ENCODE data around the gene NPFFR2.

NPFFR2 gene

DNA sequence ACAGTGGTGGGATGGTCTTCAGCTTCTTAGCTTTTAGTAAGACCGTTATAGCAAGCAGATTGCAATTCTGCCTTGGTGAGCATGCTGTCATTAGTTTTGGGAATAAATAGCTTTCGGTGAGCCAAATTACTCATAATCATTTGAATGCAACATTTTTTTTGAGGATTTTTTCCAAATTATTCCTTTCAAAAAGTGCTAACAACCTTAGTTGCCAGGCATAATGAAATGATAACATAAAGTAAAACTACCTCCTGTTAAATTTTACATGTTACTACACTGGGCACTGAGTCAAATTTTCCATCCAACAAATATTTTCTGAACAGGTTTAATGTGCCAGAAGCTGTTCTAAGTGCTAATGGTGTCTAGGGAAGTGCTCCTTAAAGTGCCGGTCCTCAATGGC is 15.8 kb upstream of the NPFFR2 start:
- ChIA-PET POLR2A (no interaction called here), CTCF (interaction anchor here (0.9 to 1.9 kb wide), 2 partner anchors 8 to 9 kb away, joined by 3 to 5 read pairs; no protein-coding TSS in a partner anchor)
- no peak for TF ChIP-seq CTCF (IDR thresholded peaks at IDR 0.05; ENCODE audit: control extremely low read depth, extremely low read depth, low read depth, missing control alignments)
- no peak for DNase-seq (ENCODE audit: extremely low spot score)

- CTCF ChIA-PET: interaction anchor here (1.0 to 1.4 kb wide), 2 partner anchors 11 to 29 kb away, joined by 3 to 4 read pairs; no protein-coding TSS in a partner anchor
- DNase-seq (ENCODE audit: extremely low spot score): no peak
- POLR2A ChIA-PET: no interaction called here
- no peak for TF ChIP-seq CTCF (IDR thresholded peaks at IDR 0.05; ENCODE audit: control extremely low read depth, extremely low read depth, low read depth, missing control alignments)
These were observed 12.1 kb upstream of the NPFFR2 start for GRCh38 chr4:72019688-72020087.

DNA sequence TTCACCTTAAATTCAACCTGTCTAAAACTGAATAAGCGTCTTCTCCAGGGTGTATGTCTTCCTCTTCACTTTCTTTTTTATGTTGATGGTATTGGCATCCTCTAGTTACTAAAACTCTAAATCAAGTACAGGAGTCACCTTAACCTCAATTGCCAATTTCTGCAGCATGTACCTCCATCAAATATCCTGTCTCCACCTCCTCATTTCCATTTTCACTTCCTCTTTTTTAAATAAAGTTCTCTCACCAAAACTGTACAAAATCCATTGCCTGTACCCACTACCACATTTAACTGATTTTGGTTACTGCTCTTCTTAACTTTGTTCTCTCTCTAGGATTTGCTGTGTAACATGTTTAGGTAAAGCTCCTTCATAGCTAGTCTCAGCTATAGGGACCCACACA is 9.2 kb upstream of the NPFFR2 start:
- CTCF ChIA-PET: interaction anchor here (1.1 to 2.8 kb wide), 4 partner anchors 12 to 37 kb away, joined by 3 to 12 read pairs (median 5); no protein-coding TSS in a partner anchor
- DNase-seq (ENCODE audit: extremely low spot score): no peak
- TF ChIP-seq CTCF (IDR thresholded peaks at IDR 0.05; ENCODE audit: control extremely low read depth, extremely low read depth, low read depth, missing control alignments): no peak
- POLR2A ChIA-PET: no interaction called here

- no peak for TF ChIP-seq CTCF (IDR thresholded peaks at IDR 0.05; ENCODE audit: control extremely low read depth, extremely low read depth, low read depth, missing control alignments)
- CTCF ChIA-PET: interaction anchor here (1.1 kb wide), 1 partner anchor 17 kb away, joined by 3 read pairs; no protein-coding TSS in a partner anchor
- POLR2A ChIA-PET: no interaction called here
- DNase-seq (ENCODE audit: extremely low spot score): no peak
These were observed 23.8 kb downstream of the NPFFR2 start for GRCh38 chr4:72055566-72055965.

GRCh38 chr4:72063726-72064125 is 31.9 kb downstream of the NPFFR2 start:
- TF ChIP-seq CTCF (IDR thresholded peaks at IDR 0.05; ENCODE audit: control extremely low read depth, extremely low read depth, low read depth, missing control alignments): no peak
- DNase-seq (ENCODE audit: extremely low spot score): no peak
- CTCF ChIA-PET: no interaction called here
- POLR2A ChIA-PET: no interaction called here

- CTCF ChIA-PET: no interaction called here
- no peak for DNase-seq (ENCODE audit: extremely low spot score)
- POLR2A ChIA-PET: no interaction called here
- no peak for TF ChIP-seq CTCF (IDR thresholded peaks at IDR 0.05; ENCODE audit: control extremely low read depth, extremely low read depth, low read depth, missing control alignments)
These were observed 35.3 kb downstream of the NPFFR2 start for GRCh38 chr4:72067051-72067450.

- ChIA-PET POLR2A (no interaction called here), CTCF (no interaction called here)
These were observed 42.0 kb downstream of the NPFFR2 start for GRCh38 chr4:72073816-72074215.

More at GRCh38 chr4:72073816-72074215, 42.0 kb downstream of the NPFFR2 start:
- TF ChIP-seq CTCF (IDR thresholded peaks at IDR 0.05; ENCODE audit: control extremely low read depth, extremely low read depth, low read depth, missing control alignments): no peak
- no peak for DNase-seq (ENCODE audit: extremely low spot score)
